ENCODE measurements around the gene UQCC2. TPM values are rescaled to one million over a fixed set of nuclear protein-coding genes. Genes with fewer than 3 reads are reported as not detected.

The UQCC2 gene
- total RNA-seq, 1 donor from 2014 or later = 2.6 TPM

DNA sequence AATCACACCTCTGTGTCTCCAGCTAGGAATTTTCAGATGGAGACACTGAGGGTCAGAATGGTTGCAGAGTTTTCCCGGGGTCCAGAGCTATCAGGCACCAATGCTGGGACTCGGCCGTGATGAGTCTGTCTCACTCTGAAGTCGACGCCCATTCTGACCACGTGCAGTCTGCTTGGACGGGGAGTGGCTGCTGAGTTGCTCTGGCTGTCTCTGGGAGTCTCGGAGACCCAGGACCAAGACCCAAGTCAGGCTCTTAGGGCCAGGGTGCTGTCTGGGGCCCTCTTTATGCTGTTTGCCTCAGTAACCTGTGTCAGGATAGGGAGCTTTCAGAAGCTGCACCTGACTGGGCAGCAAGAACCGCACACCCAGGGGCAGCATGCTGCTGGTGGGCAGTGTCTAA lies 30.6 kb upstream of the UQCC2 start:
- H3K27ac ChIP-seq = no peak overlapping the region
- TF ChIP-seq, protein P1, sequence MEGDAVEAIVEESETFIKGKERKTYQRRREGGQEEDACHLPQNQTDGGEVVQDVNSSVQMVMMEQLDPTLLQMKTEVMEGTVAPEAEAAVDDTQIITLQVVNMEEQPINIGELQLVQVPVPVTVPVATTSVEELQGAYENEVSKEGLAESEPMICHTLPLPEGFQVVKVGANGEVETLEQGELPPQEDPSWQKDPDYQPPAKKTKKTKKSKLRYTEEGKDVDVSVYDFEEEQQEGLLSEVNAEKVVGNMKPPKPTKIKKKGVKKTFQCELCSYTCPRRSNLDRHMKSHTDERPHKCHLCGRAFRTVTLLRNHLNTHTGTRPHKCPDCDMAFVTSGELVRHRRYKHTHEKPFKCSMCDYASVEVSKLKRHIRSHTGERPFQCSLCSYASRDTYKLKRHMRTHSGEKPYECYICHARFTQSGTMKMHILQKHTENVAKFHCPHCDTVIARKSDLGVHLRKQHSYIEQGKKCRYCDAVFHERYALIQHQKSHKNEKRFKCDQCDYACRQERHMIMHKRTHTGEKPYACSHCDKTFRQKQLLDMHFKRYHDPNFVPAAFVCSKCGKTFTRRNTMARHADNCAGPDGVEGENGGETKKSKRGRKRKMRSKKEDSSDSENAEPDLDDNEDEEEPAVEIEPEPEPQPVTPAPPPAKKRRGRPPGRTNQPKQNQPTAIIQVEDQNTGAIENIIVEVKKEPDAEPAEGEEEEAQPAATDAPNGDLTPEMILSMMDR (IDR thresholded peaks at IDR 0.05) = no peak
- no peaks in the 10 kb centered on the region for H3K4me1 ChIP-seq
- intact Hi-C loops (cut with DNase I) = no loop called here
- no peaks in the 10 kb centered on the region for H3K36me3 ChIP-seq
- no peaks in the 10 kb centered on the region for H3K9me3 ChIP-seq
- no peak for DNase-seq (ENCODE audit: low spot score in 2 of 2)
- H3K4me3 ChIP-seq = no peak overlapping the region
- H3K27me3 ChIP-seq = no peaks in the 10 kb centered on the region

DNA sequence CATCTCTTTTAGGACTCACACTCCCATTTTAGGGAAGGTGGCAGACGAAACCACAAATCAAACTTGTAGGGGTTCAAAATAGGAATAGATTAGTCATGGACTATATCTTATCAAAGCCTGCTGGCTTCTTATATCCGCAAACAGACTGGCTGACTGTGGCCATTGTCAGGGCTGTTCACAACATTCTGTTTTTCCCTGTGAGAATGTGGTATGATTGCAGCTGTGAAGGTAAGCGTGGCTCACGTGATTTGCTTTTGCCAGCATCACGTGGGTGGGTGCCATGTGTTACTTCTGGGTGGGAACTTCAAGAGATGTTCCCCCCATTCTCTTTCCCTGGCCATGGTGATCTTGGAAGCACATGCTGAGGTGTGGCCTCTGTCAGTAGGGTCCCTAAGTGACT lies 29.3 kb upstream of the UQCC2 start:
- Histone ChIP-seq H3K27ac (no peak overlapping the region), H3K9me3 (no peaks in the 10 kb centered on the region), H3K27me3 (no peaks in the 10 kb centered on the region), H3K36me3 (no peaks in the 10 kb centered on the region), H3K4me1 (no peaks in the 10 kb centered on the region), H3K4me3 (no peak overlapping the region)
- intact Hi-C loops (cut with DNase I) = no loop called here
- TF ChIP-seq, protein P1 (IDR thresholded peaks at IDR 0.05) = no peak
- DNase-seq (ENCODE audit: low spot score in 2 of 2) = no peak

DNA sequence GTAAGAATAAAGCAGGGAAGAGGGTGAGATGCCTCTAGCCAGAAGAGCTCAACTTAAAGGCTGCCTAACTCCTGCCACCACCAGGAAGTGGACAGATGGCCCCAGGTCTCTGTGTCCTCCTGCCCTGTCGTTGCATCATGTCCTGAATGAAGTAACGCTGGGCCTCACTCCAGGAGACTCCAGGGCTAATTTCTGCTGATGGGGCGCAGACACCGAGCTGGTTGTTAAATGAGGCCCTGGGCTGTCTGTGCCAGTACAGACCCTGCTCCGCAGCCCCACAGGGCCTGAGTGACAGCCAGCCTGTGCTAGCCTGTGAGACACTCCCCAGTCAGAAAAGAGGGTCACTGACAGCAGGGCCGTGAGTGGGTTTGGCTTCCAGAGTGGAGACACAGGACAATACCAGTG lies 28.7 kb upstream of the UQCC2 start:
- Histone ChIP-seq H3K4me3 (no peak overlapping the region), H3K9me3 (no peaks in the 10 kb centered on the region), H3K36me3 (no peaks in the 10 kb centered on the region), H3K4me1 (no peaks in the 10 kb centered on the region), H3K27me3 (no peaks in the 10 kb centered on the region), H3K27ac (no peak overlapping the region)
- DNase-seq (ENCODE audit: low spot score in 2 of 2) = no peak
- TF ChIP-seq, protein P1 (IDR thresholded peaks at IDR 0.05) = no peak
- intact Hi-C loops (cut with DNase I) = no loop called here

DNA sequence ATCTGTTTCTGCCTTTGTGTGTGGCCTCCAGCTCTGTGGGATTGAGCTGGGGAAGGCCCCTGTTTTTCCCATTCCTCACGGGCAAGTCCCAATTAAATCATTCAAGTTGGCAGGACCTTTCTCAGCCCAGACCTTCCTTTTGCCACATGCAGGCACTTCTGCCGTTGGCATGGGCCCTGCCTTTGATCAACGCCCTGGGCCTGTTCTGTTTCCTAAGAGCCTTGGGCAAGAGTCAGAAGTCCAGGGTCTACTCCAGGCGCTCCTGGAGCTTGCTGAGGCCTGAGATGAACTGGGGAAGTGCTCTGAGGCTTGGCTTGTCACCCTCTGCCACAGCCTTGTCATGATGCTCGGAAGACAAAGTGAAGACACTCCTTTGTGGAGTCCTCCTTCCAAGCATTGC lies 28.1 kb upstream of the UQCC2 start:
- Histone ChIP-seq H3K36me3 (no peaks in the 10 kb centered on the region), H3K4me3 (no peak overlapping the region), H3K27ac (no peak overlapping the region), H3K9me3 (no peaks in the 10 kb centered on the region), H3K4me1 (no peaks in the 10 kb centered on the region), H3K27me3 (no peaks in the 10 kb centered on the region)
- intact Hi-C loops (cut with DNase I) = no loop called here
- TF ChIP-seq, protein P1 (IDR thresholded peaks at IDR 0.05) = no peak
- DNase-seq (ENCODE audit: low spot score in 2 of 2) = no peak

DNA sequence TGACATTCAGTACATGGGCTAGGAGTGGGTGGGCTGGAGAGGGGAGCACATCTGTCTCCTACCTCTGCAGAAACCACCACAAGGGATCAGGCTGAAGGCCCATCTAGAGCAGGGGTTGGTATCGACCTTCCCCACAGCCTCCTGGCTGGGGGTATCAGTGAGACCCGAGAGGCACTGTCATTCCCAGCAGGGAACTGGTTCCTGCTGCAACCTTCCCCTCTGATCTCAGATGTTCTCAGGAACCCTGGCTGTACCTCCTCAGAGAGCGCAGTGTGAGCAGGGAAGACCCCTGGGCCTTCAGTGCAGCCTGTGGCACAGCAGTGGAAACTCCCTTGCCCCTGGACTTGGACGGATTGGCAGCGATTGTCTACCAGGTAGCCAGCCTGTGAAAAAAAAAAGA lies 27.4 kb upstream of the UQCC2 start:
- H3K27ac ChIP-seq = no peak overlapping the region
- intact Hi-C loops (cut with DNase I) = no loop called here
- DNase-seq (ENCODE audit: low spot score in 2 of 2) = no peak
- H3K27me3 ChIP-seq = no peaks in the 10 kb centered on the region
- no peak overlapping the region for H3K4me3 ChIP-seq
- H3K4me1 ChIP-seq = no peaks in the 10 kb centered on the region
- H3K36me3 ChIP-seq = no peaks in the 10 kb centered on the region
- H3K9me3 ChIP-seq = no peaks in the 10 kb centered on the region
- TF ChIP-seq, protein P1 (IDR thresholded peaks at IDR 0.05) = no peak

DNA sequence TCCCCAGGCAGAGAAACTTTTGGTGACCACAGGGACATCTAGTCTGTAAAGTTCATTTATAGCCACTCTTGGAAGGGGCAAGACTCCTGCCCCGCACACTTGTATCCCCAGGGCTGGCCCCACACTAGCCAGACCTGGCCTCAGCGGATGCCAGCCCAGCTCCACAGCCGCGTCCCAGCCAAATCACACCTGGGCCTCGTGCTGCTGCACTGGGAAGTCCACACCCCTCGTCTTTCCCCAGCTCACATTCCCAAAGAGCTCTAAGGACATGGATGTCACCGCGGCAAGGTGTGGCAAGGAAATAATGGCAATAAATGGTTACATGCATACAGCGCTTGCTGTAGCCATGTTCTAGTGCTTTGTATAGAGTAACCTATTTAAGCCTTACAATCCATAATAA lies 26.7 kb upstream of the UQCC2 start:
- intact Hi-C loops (cut with DNase I) = no loop called here
- H3K9me3 ChIP-seq = no peaks in the 10 kb centered on the region
- H3K4me1 ChIP-seq = no peaks in the 10 kb centered on the region
- TF ChIP-seq, protein P1 (IDR thresholded peaks at IDR 0.05) = no peak
- H3K27me3 ChIP-seq = no peaks in the 10 kb centered on the region
- no peaks in the 10 kb centered on the region for H3K36me3 ChIP-seq
- no peak overlapping the region for H3K4me3 ChIP-seq
- no peak for DNase-seq (ENCODE audit: low spot score in 2 of 2)
- H3K27ac ChIP-seq = no peak overlapping the region

Measured in ascending aorta (tissue), 2 donors.